ENCODE data around the gene SLTM.
"Not testable (repeated sequence)": the region's sequence is repeated elsewhere in the genome, so short reads cannot be mapped to it uniquely, and the experiment has no call there.

GRCh38 chr15:58851205-58851604, 82.3 kb downstream of the SLTM start:
- not testable (repeated sequence) for TF ChIP-seq EZH2phosphoT487 (IDR thresholded peaks at IDR 0.05; ENCODE audit: borderline replicate concordance, low read depth); SIN3A (IDR thresholded peaks at IDR 0.05; ENCODE audit: borderline replicate concordance, low read depth, low read length); CTCF (IDR thresholded peaks at IDR 0.05); MXI1 (IDR thresholded peaks at IDR 0.05; ENCODE audit: low read depth, low read length); IRF3 (IDR thresholded peaks at IDR 0.05; ENCODE audit: low read depth, low read length); YY1 (IDR thresholded peaks at IDR 0.05; ENCODE audit: low read depth); EP300 (IDR thresholded peaks at IDR 0.05; ENCODE audit: borderline replicate concordance in 1 of 2, low read depth in 1 of 2, low read length in 1 of 2); RAD21 (IDR thresholded peaks at IDR 0.05; ENCODE audit: low read length); RFX5 (IDR thresholded peaks at IDR 0.05; ENCODE audit: low read length); MAX (IDR thresholded peaks at IDR 0.05; ENCODE audit: low read depth)
